HG03442 (cell line): ENCODE measurements around the gene LEO1.
"Not testable (repeated sequence)": the region's sequence is repeated elsewhere in the genome, so short reads cannot be mapped to it uniquely, and the experiment has no call there.

Source experiments
- ATAC-seq: cut with Tn5 transposase; IDR thresholded peaks from one replicate; pipeline ENCODE4 v1.9.1; 2021; ENCODE audit warnings: mild to moderate bottlenecking, moderate library complexity; ENCODE audit not compliant: unreplicated experiment

Gene LEO1

DNA sequence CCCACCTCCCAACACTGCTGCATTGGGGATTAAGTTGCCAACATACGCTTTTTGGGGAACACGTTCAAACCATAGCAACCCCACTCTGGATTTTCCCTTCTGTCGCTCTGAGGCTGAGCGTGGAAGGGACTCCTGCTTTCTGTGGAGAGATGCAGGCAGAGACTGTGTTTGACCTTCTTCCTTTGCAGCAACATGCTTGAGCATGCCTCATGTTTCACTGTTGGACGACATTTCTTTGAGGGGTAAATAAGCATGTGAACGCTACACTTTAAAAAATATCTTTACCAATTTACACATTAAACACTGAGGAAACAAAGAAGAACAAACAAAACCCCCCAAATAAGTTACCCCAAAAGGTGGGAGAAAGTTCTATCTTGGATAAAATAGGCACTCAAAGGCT is 33.2 kb upstream of the LEO1 start:
- ATAC-seq, result no peak

DNA sequence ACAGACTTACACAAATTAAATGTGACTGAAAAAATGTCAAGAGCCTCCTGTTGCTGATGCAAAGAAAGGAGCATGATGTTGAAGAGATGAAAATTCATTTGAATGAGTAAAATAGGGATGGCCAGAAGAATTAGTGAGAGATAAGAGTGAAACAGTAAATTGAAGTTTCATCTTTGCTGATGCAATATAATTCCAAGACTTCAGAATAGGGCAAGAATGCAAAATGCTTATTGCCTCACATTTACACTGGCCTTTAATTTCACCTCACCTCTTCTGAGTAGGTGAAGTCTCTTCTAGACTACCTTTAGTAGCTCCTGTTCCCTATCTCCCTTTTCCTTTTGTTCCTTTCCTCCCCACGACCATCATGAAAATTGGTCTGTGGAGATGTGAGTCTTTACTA is 32.1 kb upstream of the LEO1 start:
- ATAC-seq, result no peak

GRCh38 chr15:52003089-52003488 is 31.5 kb upstream of the LEO1 start:
- not testable (repeated sequence) for ATAC-seq

DNA sequence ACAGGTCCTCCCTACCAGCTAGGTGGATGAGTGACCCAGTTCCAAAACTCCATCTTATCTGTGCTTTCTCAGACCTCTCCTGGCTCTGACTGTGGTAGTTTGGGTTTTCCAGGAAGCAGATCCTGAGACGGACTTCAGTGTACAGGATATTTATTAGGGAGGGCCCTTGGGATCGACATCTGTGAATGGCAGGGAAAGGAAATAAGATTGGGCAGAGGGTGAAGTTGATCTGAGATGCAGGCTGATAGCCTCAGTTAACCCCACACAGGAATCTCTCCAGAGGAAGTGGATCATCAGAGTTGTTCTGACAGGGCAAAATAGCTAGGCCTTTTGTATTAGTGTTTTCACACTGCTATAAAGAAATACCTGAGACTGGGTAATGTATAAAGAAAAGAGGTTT is 30.8 kb upstream of the LEO1 start:
- no peak for ATAC-seq

GRCh38 chr15:51992953-51993352 is 21.4 kb upstream of the LEO1 start:
- no peak for ATAC-seq

DNA sequence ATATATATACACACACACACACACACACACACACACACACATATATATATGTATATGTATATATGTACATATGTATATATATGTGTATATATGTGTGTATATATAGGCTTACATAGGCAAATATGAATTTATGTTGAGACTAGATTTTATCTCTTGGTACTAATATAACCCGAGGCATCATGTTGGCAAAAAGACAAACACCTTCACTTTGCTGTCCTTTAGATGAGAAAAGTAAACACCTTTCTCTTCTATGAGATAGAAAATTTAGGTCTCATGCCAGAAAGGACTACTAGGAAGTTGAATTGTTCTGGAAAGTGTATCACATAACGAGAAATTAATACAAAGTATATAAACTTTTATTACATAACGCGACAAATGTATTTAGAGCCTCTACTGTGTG is 19.6 kb upstream of the LEO1 start:
- ATAC-seq, result no peak

DNA sequence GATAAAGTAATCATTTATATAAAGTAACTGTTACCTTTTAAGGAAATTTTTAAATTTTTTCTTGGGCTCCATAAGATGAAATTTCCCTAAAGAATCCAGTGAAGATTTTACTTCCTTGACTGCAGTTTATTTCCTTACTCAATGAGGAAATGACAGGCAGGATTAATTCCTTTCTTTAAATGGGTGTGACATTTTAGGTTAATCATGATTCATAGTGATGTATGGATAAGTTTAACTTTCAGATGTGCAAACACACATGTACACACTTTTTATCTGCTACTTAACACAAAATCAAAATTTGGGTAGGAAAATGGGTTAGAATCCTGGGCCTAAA is 11.2 kb upstream of the LEO1 start:
- no peak for ATAC-seq

GRCh38 chr15:51982013-51982769 is 10.6 kb upstream of the LEO1 start:
- ATAC-seq, result peak; percentile 92

- ATAC-seq, result no peak
Observed at GRCh38 chr15:51973775-51974174, 2.2 kb upstream of the LEO1 start.

DNA sequence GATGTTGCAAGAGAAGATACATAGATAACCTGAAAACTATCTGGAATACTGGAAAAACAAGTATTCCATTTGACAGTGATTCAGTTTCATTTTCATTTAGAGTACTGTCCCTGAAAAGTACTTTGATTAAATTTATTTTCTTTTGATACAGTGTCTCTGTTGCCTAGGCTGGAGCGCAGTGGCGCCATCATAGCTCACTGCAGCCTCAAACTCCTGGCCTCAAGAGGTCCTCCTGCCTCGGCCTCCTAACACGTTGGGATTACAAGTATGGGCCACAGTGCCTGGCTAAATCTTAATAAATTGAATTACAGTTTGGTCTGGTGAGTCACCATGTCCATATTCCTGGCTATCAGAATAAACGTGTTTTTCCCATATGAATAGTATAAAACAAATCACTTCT is 1.6 kb upstream of the LEO1 start:
- no peak for ATAC-seq

GRCh38 chr15:51971032-51971374 is 575 bp downstream of the LEO1 start:
- ATAC-seq, result peak; percentile 11

DNA sequence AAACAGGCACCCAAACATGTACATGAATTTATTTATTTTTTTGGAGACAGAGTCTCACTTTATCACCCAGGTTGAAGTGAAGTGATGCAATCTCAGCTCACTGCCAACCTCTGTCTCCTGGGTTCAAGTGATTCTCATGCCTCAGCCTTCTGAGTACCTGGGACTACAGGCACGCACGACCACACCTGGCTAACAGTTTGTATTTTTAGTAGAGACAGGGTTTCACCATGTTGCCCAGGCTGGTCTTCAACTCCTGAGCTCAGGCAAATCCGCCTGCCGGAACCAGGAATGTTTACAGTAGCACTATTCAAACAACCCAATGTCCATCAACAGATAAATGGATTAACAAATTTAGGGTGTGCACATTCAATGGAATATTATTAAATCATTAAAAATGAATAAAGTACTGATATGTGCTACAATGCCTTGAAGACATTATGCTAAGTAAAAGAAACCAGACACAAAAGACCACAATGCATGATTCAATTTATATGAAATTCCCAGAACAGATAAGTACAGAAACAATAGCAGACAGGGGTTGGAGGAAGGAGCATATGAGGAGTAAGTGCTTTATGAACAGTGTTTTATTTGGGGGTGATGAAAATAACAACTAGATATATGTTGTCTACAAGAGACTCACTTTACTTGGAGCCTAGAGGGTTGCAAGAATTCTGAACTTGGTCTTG is 1.3 kb downstream of the LEO1 start:
- no peak for ATAC-seq

DNA sequence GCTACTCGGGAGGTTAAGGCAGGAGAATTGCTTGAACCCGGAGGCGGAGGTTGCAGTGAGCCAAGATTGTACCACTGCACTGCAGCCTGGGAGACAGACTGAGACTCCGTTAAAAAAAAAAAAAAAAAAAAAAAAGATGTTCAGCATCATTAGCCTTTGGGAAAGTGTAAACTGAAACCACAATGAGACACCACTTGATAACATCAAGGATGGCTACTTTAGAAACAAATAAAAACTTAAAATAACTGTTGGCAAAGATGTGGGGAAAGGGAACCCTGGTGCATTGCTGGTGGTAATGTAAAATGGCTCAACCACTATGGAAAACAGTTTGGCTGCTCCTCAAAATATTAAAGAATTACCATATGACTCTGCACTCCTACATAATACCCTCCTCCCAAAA is 1.9 kb downstream of the LEO1 start:
- ATAC-seq, result no peak

GRCh38 chr15:51967583-51967982 is 4.0 kb downstream of the LEO1 start:
- no peak for ATAC-seq

- ATAC-seq, result no peak
Observed at GRCh38 chr15:51966192-51966591, 5.4 kb downstream of the LEO1 start.

DNA sequence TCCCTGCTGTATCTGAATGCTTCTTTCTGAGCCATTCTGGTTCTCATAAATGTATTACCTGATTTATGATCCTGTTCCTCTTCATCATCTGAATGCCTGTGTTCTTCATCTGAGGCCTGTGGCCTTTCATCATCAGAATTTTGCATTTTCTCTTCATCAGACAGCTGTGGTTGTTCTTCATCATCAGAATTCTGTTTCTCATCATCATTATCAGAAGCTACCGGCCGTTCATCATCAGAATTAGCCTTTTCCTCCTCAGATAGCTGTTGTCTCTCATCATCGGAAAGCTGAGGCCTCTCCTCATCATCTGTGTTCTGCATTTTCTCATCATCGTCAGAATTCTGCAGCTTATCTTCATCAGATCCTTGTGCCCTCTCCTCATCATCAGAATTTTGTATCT is 5.9 kb downstream of the LEO1 start:
- ATAC-seq, result no peak

GRCh38 chr15:51955504-51955903 is 16.1 kb downstream of the LEO1 start:
- no peak for ATAC-seq

- ATAC-seq, result no peak
Observed at GRCh38 chr15:51952805-51953204, 18.8 kb downstream of the LEO1 start.

- no peak for ATAC-seq
Observed at GRCh38 chr15:51947124-51947523, 24.5 kb downstream of the LEO1 start.

DNA sequence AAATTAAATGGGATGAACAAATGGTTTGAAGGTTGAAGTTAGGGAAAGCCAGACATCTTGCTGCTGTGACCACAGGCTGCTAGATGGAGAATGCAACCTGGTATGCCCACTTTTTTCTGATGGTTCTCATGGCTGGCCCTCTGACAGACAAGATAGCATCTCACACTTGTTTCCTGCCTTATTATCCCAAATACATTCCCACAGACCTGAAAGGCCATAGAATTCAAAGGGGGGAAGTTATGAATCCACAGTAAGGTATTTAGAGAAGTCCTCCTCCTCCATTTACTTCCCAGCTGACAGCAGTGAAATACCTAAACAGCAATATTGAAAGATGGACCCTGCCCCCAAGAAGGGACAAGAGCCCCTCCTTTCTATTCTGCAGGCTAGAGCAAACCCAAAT is 32.4 kb downstream of the LEO1 start:
- ATAC-seq, result no peak

- no peak for ATAC-seq
Observed at GRCh38 chr15:51938286-51938685, 33.3 kb downstream of the LEO1 start.

GRCh38 chr15:51936105-51936478 is 35.5 kb downstream of the LEO1 start:
- ATAC-seq, result peak; percentile 11
